ENCODE results near the gene UNC79. TPM values are rescaled to one million over a fixed set of nuclear protein-coding genes. Genes with fewer than 3 reads are reported as not detected.

UNC79 gene
- total RNA-seq, 2 donors from 2014 or later, result 6.0 to 14.4 TPM

- Histone ChIP-seq H3K9me3 (ENCODE audit: control insufficient read depth, low read length) (no peaks in the 10 kb centered on the region), H3K9ac (ENCODE audit: extremely low read depth, low read length, poor library complexity, severe bottlenecking) (no peak overlapping the region), H3K27ac (ENCODE audit: low read depth, low read length) (no peak overlapping the region), H3K4me3 (ENCODE audit: low read length) (no peak overlapping the region), H3K4me1 (ENCODE audit: control insufficient read depth, insufficient read depth, low read length) (no peaks in the 10 kb centered on the region), H3K27me3 (ENCODE audit: control insufficient read depth, insufficient read depth, low read length, poor library complexity, severe bottlenecking) (no peaks in the 10 kb centered on the region), H3K36me3 (ENCODE audit: control insufficient read depth, insufficient read depth, low read length) (peaks cover 8% of the 10 kb centered on the region)
- Mint-ChIP-seq H3K4me1 (peaks cover 3% of the 10 kb centered on the region), H3K36me3 (ENCODE audit: low read depth) (peaks cover 54% of the 10 kb centered on the region), H3K4me3 (no peak overlapping the region), H3K9me3 (no peaks in the 10 kb centered on the region), H3K27me3 (ENCODE audit: insufficient read depth) (no peaks in the 10 kb centered on the region), H3K27ac (no peak overlapping the region)
- DNase-seq, result no peak
- WGBS, 2 experiments (ENCODE audit: insufficient coverage in 1 of 2, insufficient read length in 1 of 2), result 94 to 96% methylated on average over 11 to 15 of the region's 15 CpGs
- TF ChIP-seq, protein P1, sequence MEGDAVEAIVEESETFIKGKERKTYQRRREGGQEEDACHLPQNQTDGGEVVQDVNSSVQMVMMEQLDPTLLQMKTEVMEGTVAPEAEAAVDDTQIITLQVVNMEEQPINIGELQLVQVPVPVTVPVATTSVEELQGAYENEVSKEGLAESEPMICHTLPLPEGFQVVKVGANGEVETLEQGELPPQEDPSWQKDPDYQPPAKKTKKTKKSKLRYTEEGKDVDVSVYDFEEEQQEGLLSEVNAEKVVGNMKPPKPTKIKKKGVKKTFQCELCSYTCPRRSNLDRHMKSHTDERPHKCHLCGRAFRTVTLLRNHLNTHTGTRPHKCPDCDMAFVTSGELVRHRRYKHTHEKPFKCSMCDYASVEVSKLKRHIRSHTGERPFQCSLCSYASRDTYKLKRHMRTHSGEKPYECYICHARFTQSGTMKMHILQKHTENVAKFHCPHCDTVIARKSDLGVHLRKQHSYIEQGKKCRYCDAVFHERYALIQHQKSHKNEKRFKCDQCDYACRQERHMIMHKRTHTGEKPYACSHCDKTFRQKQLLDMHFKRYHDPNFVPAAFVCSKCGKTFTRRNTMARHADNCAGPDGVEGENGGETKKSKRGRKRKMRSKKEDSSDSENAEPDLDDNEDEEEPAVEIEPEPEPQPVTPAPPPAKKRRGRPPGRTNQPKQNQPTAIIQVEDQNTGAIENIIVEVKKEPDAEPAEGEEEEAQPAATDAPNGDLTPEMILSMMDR (conservative IDR thresholded peaks at IDR 0.05), result no peak
Observed at GRCh38 chr14:93705513-93706156, 274.9 kb downstream of the UNC79 start.

- H3K9me3 ChIP-seq (ENCODE audit: control insufficient read depth, low read length), result no peaks in the 10 kb centered on the region
- Mint-ChIP-seq H3K27me3 (ENCODE audit: insufficient read depth) (no peaks in the 10 kb centered on the region), H3K4me1 (no peaks in the 10 kb centered on the region), H3K36me3 (ENCODE audit: low read depth) (peaks cover 50% of the 10 kb centered on the region), H3K4me3 (no peak overlapping the region), H3K27ac (no peak overlapping the region), H3K9me3 (no peaks in the 10 kb centered on the region)
- no peak overlapping the region for H3K9ac ChIP-seq (ENCODE audit: extremely low read depth, low read length, poor library complexity, severe bottlenecking)
- H3K4me1 ChIP-seq (ENCODE audit: control insufficient read depth, insufficient read depth, low read length), result no peaks in the 10 kb centered on the region
- H3K36me3 ChIP-seq (ENCODE audit: control insufficient read depth, insufficient read depth, low read length), result peaks cover 8% of the 10 kb centered on the region
- WGBS, 2 experiments (ENCODE audit: insufficient coverage in 1 of 2, insufficient read length in 1 of 2), result 93 to 97% methylated on average over 19 to 21 of the region's 21 CpGs
- H3K4me3 ChIP-seq (ENCODE audit: low read length), result no peak overlapping the region
- TF ChIP-seq, protein P1 (conservative IDR thresholded peaks at IDR 0.05), result no peak
- no peaks in the 10 kb centered on the region for H3K27me3 ChIP-seq (ENCODE audit: control insufficient read depth, insufficient read depth, low read length, poor library complexity, severe bottlenecking)
- peak; percentile 34 for DNase-seq
- no peak overlapping the region for H3K27ac ChIP-seq (ENCODE audit: low read depth, low read length)
Observed at GRCh38 chr14:93706360-93706955, 275.7 kb downstream of the UNC79 start.

- H3K27me3 ChIP-seq (ENCODE audit: control insufficient read depth, insufficient read depth, low read length, poor library complexity, severe bottlenecking), result no peaks in the 10 kb centered on the region
- no peaks in the 10 kb centered on the region for H3K9me3 Mint-ChIP-seq
- H3K9ac ChIP-seq (ENCODE audit: extremely low read depth, low read length, poor library complexity, severe bottlenecking), result no peak overlapping the region
- WGBS, 2 experiments (ENCODE audit: insufficient coverage in 1 of 2, insufficient read length in 1 of 2), result 92 to 96% methylated on average over 2 of the region's 3 CpGs
- peaks cover under 1% of the 10 kb centered on the region for H3K4me1 ChIP-seq (ENCODE audit: control insufficient read depth, insufficient read depth, low read length)
- H3K27ac Mint-ChIP-seq, result no peak overlapping the region
- no peak for DNase-seq
- peaks cover 4% of the 10 kb centered on the region for H3K4me1 Mint-ChIP-seq
- no peaks in the 10 kb centered on the region for H3K27me3 Mint-ChIP-seq (ENCODE audit: insufficient read depth)
- peaks cover 42% of the 10 kb centered on the region for H3K36me3 Mint-ChIP-seq (ENCODE audit: low read depth)
- no peak overlapping the region for H3K27ac ChIP-seq (ENCODE audit: low read depth, low read length)
- no peaks in the 10 kb centered on the region for H3K9me3 ChIP-seq (ENCODE audit: control insufficient read depth, low read length)
- TF ChIP-seq, protein P1 (conservative IDR thresholded peaks at IDR 0.05), result no peak
- peaks cover 4% of the 10 kb centered on the region for H3K36me3 ChIP-seq (ENCODE audit: control insufficient read depth, insufficient read depth, low read length)
- no peak overlapping the region for H3K4me3 ChIP-seq (ENCODE audit: low read length)
- H3K4me3 Mint-ChIP-seq, result no peak overlapping the region
Observed at GRCh38 chr14:93707475-93707874, 276.7 kb downstream of the UNC79 start.
